Tongue (tissue), 2 donors: ENCODE results near the gene PJA1. TPM values are rescaled to one million over a fixed set of nuclear protein-coding genes. Genes with fewer than 3 reads are reported as not detected.

Experiments
- DNase-seq: peaks from one replicate; pipeline ENCODE4 v3.0.0-alpha.2; 2015
- total RNA-seq: library from RNA; depleted of rRNA; stranded (reverse); fragments of >200 nt; gene quantifications from one replicate; pipeline ENCODE4 v1.2.3, GENCODE V29; 2014

The PJA1 gene, protein sequence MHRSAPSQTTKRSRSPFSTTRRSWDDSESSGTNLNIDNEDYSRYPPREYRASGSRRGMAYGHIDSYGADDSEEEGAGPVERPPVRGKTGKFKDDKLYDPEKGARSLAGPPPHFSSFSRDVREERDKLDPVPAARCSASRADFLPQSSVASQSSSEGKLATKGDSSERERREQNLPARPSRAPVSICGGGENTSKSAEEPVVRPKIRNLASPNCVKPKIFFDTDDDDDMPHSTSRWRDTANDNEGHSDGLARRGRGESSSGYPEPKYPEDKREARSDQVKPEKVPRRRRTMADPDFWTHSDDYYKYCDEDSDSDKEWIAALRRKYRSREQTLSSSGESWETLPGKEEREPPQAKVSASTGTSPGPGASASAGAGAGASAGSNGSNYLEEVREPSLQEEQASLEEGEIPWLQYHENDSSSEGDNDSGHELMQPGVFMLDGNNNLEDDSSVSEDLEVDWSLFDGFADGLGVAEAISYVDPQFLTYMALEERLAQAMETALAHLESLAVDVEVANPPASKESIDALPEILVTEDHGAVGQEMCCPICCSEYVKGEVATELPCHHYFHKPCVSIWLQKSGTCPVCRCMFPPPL
- 60.9 TPM for total RNA-seq

DNA sequence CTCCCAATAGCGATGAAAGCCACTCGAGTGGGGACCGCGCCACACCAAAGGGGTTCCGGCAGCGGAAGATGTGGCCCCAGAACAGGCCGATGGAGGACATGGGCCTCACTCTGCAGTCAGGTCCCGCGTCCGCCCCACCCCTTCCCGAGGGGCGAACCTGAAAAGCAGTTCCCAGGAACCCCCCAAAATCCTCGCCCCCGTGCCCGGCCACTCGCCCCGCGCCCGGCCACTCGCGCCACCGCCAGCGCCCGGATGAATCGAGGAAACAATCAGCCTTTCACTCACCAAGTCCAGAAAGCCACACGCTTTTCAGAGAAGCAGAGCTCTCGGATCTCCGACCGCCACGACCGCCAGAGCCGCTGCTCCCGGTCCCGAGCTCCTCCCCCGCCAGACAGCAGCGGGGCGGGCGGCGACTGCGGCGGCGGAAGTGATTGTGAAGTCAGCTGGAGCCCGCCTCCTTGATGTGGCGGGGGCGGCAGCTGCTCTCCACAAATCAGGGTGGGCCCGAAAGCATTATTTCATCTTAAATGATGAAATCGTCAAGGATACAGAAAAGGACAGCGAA lies at the start of gene PJA1:
Gene PJA1, minus strand, starts transcription at position 367 of the 565 bp plus-strand sequence. CDS start 2,380 bp downstream, outside the sequence.
- DNase-seq: peak; percentile 89

DNA sequence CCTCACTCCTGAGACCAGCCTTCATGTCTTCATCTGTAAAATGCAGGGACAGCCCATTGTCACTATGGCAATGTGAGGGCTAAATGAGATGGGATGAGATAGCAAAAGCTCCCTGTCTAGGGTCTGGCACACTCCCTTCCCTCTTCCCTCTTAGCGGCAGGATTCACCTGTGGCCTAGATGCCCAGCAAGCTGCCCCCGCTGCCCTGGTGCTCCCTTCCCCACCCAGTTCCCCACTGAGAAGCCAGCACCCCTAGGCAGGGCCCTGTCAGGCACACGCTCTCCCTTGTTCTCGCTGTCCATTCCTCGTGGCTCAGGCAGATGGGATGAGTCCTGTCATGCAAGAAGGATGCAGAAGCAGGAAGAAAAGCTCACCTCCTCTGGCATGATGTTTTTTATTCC lies 49.2 kb upstream of the PJA1 start:
- no peak for DNase-seq

DNA sequence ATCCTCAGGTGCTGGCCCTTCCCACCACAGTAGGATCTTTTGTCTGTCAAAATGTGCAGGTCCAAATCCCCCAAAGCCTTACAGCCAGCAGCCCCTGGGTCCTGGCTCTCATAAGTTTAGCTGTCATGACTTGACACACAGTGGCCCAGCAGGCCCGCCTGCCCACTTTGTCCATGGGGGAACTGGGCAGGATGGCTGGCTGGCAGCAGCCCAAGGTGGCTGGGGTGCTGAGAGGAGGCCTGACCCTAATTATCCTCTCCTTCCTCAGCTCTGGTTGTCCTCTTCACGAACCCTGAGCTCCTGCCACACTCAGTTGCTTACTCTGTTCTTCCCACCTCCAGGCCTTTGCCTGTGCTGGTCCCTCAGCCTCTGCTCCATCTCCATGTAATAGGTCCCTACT lies 46.4 kb upstream of the PJA1 start:
- no peak for DNase-seq

DNA sequence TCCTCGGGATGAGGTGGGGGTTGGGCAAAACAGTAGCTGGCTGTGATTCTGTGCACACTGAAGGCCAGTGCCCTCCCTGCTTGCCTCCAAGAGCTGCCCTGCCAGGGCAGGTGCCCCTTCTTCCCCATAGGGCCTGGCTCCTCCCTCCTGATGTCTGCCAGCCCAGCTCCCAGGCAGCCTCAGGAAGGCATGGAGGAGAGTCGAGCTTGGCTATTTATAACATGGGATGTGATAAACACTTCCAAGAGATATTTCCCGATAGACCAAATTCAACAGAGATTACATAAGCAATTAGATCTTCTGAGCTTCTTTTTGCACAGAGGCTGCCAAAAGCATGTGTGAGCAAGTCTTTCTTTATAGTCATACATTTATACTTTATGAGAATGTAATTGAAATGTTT lies 45.3 kb upstream of the PJA1 start:
- peak; percentile 19 for DNase-seq

DNA sequence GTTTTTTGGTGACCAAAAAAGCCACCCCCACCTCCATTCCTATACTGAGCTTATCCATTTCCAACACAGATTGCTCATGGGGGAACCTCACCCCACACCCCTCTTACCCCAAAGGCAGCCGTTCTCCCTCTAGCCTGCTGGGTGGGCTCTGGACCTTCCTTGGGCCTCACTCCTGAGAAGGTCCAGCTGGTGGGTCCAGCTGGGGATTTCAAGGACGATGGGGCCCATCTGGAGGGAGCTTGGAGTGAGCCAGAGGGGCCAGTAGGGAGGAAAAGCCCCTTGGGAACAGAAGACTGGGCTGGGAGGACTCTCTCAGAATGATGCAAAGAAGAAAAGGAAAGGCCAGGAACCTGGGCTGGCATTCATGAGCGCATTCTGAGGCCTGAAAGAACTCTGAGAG lies 42.0 kb upstream of the PJA1 start:
- no peak for DNase-seq

DNA sequence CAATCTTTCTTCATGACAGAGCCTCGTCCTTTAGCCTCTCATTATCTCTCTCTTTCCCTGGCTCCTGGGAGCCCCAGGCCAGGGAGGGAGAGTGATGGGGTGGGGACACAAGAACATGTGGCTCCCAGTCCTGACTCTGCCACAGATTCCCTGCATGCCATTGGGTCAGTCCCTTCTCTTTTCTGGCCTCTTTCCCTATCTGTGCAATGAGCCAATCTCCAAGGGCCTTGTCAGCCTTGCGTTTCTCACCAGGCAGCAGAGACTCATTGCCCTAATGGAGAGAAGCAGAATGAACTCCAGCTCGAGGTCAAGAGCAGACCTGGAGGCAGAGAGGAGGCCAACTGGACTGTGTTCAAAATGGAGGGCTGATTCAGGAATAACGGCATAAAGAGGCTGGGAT lies 38.4 kb upstream of the PJA1 start:
- no peak for DNase-seq

DNA sequence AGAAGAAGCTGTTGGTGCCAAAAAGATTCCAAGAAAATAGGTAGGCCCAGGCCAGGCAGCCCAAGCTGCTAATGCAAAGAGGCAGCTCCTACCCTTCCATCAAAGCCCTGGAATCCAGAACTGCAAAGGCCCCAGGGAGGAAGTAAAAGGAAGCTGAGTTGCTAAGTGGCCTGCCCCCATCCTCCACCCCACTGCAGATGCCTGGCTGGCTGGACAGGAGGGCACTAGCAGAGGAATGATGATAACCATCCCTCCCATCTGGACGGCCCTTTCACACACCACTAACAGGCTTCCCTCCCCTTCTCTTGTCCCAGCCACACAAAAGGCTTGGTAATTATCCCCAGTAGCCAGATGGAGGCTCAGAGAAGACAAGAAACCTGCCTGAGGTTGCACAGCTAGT lies 32.4 kb upstream of the PJA1 start:
- no peak for DNase-seq

DNA sequence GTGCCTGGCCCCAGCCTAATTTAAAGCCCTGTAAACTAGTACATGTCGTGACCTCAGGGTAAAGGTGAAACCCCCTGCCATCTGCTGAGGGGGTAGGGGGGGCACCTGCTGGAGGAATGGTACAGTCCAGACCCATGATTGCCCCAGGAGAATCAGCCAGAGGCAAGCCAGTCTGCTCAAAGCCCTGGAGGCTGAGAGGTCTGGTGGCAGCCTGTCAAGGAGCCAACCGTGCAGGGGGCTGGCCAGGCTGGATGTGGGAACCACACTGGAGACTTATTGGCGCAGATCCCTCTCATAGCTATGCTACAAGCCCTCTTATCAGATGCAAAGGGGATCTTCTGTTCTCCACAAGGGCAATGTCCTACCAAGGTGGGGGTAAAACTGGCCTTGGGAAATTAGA lies 31.4 kb upstream of the PJA1 start:
- DNase-seq: no peak

DNA sequence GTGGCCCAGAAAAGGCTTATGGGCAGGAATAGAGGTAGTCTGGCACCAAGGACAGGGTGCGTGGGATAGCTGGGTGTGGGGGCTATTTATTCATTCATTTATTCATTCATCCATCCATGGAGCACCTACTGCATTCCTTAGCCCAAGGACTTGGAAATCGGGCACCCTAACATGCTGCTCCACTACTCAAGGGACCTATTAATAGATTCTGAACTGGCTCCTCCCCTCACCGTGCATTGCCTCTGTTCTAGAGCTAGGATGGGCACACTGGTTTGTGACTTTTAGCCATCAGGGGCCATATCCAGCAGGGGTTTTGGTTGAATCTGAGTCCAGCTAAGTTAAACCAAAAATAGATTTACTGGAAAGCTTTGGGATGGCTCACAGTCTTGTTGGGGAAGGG lies 30.6 kb upstream of the PJA1 start:
- DNase-seq: no peak

DNA sequence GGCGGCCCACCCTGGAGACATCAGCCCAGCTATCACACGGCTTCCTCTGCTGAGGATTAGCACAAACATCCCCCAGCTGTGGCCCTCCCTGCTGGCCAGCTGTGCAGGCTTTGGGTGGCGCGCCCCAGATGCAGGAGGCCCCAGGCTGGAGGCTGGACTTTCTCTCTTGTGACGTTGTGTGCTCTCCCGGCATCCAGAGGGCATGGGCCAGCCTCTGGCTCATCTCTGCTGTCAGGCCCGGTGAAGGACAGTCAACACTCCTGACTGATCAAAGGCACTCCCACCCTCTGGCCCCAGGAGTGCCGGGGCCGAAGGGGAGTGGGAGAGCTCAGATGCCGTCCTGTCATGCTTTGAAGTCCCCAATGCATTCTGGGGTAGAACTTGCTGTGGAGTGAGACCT lies 29.9 kb upstream of the PJA1 start:
- DNase-seq: peak; percentile 55

DNA sequence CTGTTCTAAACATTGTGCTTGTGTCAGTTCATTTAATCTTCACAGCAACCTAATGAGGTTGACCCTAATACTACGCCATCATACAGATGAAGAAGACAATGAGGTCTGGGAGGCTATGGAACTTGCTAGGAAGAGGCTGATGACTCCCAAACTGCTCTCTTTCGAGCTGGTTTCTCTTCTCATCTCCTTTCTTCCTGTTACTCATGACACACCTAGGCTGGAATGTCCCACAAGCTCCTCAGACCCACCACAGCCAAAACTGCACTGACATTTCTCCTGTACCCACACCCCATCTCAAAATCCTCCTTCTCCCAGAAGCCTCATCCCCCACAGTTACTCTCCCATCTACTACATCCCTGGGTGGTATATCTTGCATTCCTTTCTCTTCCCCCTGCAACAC lies 27.4 kb upstream of the PJA1 start:
- no peak for DNase-seq

DNA sequence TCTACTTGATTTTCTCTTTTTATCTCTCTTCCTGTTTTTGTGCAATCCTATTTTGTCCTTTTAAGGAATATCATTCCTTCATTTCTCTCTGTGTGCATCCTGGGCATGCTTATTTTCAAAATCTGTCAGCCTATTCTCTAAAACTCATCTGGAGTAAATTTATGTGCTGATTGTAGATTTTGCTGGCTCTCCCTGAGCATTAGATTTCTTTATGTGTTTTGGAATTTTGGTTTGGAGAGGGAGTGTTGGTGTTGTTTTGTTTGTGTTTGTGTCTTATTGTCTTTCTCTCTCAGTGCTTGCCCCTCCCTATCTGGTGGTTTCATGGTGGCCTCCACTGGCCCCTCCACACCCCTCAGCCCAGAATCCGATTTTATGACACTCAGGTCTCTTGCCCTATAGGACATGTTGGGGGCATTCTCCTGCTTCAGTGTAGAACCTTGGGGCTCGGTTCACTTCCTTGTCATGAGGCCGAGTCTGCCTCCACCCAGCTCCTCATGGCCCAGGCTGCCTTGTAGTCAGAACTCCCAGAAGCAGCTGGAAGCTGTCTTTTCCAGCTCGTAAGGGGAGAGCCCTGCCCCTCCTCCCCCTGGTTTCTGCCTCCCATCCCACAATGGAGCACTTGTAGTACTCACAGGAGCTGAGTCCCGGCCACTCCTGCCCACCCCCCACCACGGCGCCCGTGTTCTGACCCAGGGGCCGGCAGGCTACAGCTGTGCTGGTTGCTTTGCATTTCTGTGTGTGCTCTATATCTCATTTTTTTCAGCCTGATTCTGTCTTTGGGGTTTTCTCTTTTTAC lies 24.5 kb upstream of the PJA1 start:
- DNase-seq: peak; percentile 77

DNA sequence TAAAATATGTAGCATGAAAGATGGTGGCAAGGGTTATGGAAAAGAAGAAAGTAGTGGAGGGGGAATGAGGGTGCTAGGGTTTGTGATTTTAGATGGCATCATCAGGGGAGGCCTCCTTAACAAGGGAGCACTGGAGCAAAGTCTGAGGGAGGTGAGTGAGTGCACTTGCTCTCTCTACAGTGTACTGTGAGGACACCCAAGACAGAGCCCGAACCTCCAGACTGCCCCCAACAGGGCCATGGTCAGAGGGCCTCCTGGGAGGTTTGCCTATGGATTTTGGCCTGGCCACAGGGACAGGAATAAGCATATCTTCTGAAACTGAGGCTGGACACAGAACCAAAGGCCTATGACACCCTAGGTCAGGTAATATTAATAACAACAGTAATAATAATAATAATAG lies 21.4 kb upstream of the PJA1 start:
- DNase-seq: no peak

DNA sequence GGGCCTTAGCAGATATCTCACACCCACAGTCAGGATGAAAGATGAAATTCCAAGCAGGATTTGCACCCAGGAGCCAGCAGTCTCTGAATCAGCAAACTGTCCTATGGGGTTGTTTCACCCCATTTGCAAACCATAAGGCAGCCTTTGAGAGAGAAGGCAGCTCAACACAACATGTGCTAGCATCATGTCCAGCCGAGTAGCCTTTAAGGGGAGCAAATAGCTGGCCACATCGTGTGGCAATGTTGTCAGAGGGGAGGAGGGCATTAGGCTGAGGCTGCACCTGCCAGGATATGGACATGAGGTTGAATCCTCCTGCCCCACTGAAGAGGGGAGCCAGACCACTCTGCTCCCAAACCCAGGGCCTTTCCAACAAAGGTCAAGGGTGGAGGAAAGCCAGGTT lies 20.6 kb upstream of the PJA1 start:
- DNase-seq: no peak

DNA sequence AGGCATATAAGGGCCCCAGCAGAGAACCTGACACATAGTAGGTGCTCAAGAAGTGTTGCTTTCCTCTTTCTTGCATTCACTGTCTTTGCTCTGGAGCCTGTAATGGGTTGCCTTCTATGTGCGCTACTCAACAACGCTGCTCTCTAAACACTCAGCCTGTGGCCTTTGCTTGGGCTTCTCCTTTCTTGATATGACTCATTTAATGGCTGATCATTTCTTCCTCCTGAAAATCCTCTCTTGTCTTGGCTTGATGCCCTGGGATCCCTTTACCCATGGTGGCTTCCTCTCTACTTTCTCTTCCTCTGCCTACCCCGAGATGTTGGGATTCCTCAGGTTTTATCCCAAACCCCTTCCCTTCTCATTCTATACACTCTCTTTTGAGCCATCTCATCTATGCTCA lies 19.9 kb upstream of the PJA1 start:
- no peak for DNase-seq

DNA sequence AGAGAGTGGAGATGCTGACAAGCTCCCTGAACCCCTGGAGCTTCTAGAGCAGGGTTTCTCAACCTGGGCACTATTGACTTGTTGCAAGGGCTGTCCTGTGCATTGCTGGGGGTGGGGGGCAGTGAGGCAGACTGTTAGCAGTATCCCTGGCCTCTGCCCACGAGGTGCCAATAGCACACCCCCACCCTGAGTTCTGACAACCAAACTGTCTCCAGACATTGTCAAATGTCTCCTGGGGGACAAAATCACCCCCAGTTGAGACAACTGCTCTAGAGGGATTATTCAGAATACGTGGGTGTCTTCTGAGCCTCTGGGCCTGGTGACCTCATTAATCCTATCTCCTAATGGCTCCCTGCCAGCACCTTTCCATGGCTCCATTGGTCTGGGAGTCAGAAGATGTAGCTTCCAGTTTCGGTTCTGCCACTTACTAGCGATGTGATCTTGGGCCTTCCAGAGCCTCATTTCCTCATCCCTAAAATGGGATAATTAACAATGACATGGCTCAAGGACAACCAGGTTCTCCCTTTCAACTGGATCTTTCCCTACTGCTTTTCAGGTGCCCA lies 17.6 kb upstream of the PJA1 start:
- DNase-seq: no peak

DNA sequence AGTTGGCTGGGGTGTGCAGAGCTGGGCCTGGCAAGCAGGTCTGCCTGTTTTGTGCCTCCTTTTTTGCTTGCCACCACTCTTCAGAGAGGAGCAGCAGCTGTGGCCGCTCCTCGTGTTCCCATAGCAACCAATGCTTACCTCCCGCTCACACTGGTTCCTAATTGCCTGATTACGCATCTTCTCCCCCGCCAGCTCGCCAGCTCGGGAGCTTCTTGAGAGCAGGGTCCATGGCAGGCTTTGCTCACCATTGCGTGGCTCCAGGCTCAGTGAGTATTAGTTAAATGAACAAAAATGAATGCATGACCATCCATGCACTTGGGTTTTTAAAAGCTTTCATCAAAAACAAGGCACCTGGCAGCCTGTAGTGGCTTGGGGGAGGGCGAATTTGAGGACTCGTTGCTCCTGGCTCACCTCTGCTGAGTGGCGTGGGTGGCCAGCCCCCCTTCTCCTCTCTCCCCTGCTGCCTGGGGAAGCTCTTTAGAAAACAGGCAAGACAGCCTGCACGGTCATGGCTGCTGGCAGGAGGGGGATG lies 14.2 kb upstream of the PJA1 start:
- DNase-seq: peak; percentile 77

DNA sequence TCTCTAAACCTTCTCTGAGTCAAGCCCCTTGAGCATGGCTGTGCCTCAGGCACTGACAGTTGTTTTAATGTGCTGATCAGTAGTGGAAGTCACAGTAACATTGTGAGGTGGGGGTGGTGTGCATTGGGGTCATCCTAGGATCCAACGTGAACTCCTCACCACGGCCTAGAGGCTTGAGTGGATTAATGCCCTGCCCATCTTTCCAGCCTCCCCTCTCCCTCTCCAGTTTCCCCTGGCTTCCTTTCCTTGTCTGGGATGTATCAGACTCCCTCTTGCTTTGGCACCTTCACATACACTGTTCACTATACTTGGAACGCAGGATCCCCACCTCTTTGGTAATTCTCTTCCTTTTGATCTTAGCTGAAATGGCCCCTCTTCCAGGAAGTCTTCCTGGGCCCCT lies 13.3 kb upstream of the PJA1 start:
- no peak for DNase-seq

DNA sequence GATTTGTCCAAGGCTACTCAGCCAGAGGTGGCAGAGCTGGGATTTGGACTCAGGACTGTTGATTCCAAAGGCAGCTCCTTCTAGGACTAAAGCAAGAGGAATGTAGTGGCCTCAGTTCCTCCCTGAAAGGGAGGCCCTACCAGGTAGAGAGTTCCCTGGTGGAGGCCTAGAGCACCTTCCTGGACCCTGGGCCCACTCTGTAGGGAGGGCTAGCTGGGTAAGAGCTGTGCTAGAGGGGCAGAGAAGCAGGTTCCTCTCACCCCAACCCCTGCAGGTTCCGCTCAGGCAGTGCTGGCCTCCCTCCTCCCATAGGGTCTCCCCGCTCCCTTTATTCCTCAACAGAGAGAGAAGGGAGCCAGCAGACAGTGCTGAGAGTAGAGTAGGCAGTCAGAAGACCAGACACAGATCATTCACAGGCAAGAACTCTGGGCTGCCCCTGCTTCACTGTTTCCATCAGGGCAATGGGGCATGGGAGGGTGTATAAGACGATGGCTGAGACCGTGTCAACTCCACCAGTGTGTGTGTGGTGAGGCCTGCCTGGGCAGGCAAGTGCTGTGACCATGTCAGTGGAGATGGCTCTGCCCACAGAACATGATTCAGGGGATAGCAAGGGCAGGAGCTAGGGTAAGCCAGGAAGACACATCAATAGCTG lies 12.4 kb upstream of the PJA1 start:
- DNase-seq: no peak

DNA sequence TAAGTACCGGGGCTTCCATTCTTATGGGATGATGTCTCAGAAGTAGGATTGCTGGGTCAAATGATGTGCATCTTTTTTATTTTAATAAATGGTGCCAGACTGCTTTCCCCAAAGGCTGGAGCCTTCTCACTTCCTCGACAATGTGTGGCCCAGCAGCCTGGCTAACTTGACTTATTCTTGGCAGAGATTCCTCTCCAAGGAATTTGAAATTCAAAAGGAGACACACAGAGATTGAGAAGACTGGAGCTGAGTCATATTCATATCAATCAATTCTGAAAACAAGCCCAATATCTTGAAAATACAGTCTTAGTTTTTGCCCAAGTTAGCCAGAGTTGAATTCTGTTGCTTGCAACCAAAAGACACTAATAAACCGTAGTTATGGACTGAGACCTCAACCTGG lies 10.8 kb upstream of the PJA1 start:
- DNase-seq: no peak

DNA sequence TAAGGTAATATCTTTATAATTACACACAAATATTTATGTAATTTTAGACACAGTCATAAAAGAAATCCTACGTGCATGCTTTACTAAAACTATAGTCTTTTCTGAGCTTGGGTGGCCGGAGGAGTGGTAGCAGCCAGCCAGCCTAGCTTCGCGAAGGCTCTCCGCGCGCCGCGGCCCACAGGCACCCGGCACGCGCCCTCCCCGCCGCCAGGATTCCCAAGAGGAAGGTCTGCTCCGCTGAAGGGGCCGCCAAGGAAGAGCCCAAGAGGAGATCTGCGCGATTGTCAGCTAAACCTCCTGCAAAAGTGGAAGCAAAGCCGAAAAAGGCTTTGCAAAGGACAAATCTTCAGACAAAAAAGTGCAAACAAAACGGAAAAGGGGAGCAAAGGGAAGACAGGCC lies 8.7 kb upstream of the PJA1 start:
- no peak for DNase-seq

DNA sequence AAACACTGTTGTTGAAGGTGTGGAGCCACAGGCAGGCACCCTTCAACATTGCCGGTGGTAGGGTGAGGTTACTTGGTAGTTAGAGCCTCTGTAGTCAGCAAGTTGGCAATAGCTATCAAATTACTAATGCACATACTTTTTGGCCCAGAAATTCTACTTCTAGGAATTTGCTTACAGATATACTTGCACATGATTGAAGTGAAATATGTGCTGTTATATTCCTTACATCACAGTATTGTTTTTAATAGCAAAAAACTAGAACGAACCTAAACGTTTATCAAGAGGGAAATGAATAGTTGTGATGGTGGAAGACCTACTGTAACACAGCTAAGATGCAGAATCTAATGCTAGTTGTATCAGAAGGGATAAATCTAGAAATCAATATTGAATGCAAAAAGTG lies 7.7 kb upstream of the PJA1 start:
- DNase-seq: no peak
